NCI-H2196 treated with DMSO at 0.1 percent for 48 hours (cell line): Measurements from ENCODE around the gene MYL2.
A peak's percentile ranks its signal among the peaks of the same experiment; 100 is the strongest.
"Not testable (repeated sequence)": the region's sequence is repeated elsewhere in the genome, so short reads cannot be mapped to it uniquely, and the experiment has no call there.

Experiments used
- DNase-seq: peaks from one replicate; lab custom pipeline; 2025; ENCODE audit not compliant: unreplicated experiment; lab: John Stamatoyannopoulos, UW

Gene MYL2, protein sequence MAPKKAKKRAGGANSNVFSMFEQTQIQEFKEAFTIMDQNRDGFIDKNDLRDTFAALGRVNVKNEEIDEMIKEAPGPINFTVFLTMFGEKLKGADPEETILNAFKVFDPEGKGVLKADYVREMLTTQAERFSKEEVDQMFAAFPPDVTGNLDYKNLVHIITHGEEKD

DNA sequence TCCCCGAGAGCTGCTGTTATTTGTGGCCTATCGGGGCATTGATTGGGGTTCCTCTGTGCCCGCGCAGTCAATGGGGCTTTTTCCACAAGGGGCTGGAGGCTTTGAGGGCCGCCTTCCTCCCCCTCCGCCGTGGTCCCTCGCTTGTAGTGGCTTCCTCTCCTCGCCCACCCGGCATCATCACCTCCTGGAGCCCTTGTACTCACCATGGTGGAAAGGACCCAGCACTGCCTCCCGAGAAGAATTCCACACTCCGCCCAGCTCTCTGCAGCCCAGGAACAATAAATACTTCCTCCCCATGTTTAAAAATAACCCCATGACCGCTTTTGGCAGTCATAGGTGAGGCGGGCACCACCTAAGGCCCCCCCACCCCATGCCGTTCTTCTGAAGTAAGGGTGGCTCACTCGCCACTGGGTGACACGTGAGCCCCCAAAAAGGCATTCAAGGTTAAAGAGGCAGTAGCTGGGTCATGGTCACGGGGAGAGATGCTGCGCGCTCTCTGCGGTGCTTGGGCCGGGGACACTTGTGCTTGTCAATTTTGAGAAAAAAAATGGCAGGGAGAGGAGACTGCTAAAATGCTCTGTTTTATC is at the start of gene MYL2:
Gene MYL2, minus strand, starts transcription at position 256 of the 587 bp plus-strand sequence. Its CDS starts 50 bp downstream, at position 206.
- DNase-seq, result no peak

DNA sequence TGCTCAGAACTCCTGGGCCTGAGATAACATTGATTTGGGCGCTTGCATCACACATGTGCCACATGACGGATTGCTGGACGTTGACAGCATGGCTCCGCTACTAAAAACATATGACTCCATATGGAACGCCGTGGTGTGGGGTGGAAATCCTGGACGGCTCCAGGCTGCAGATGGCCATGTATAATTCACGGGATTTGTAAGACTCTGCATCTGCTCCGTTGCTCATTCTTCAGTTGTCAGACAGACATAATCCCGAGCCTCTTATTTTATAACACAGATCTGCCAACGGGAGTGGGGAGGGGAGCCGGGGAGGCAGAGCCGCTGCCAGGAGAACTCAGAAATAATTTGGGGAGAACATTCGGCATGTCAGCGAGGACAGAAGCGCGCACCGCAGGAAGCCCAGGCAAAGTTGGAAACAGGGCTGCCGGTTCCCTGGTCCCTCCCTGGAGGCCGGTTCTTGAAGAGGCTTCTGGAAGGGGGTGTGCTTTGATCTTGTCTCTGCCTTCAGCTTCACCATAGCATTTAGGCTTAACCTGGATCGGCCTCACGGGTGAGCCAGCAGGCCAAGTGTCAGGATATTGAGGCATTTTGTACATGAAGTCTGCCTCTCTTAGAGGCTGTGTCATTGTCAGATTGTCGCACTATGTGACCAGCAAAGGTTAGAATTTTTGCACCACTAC is 45.8 kb upstream of the MYL2 start:
- DNase-seq, result no peak

DNA sequence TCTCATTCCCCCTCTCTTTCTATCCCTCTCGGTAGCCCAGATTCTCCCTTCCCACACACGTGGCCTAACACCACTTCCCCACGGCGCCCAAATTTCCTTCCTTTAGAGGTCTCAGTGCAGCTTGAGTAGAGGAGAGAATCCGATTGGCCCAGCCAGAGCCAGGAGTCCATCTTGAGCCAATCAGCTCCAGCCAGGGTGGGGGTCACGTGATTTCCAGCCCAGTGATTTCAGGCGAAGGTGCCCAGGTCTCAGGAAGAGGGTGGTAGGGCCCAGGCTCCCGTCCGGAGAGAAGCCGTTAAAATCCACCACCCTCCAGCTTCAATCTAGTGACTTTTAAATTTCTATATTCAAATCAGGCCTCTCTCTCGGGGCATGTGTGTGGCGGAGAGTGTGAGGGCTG is 45.2 kb upstream of the MYL2 start:
- DNase-seq, result no peak

DNA sequence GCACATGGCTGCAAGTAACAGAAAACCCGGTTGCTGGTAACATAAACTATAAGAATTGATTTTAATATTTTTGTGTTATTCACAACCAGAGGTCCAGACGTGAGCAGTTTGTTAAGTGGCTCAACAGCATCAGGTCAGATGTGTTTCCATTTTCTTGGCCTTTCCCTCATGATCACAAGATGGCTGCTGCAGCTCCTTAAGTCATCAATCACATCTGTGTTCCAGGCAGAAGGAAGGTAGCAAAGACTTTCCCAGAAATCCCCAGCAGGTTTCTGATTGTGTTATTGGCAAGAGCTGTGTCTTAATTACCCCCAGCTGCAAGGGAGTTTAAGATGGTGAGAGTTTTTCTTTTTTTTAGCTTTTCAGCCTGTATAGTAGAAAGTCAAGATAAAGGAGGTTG is 40.4 kb upstream of the MYL2 start:
- DNase-seq, result no peak

DNA sequence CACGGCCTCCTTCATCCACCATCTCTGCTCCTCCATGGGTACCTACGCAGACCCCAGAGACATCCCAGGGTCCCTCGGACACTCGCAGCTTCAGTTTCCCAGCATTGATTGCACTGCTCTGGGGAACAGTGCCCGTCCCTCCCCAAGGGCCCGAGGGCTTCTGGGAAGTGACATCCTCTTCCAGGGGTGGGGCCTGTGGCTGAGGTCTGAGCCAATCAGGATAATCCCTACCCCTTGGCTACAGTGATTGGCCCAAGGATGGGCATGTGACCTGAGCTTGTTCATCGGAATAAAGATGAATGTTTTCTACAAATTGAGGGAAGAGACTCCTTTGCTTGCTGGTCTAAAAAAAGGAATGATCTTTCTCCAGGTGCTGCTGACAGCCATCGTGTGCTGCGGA is 37.3 kb upstream of the MYL2 start:
- no peak for DNase-seq

DNA sequence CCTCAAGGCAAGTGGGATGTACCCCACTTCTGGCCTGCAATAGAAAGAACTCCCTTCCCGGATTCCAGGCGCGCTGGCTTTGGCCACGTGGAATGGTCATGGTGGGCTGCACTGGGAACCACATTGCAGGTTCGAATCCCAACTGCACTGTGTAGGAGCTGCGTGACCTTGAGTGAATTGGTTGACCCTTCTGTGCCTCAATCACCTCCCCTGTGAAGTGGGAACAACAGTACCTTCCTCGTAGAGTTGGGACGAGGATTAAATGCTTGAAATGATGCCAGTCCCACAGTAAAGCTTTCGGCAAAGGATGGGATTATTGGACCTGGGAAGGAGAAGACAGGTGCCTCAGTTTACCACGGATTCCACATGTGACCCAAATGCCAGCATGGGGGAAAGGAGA is 36.8 kb upstream of the MYL2 start:
- no peak for DNase-seq

DNA sequence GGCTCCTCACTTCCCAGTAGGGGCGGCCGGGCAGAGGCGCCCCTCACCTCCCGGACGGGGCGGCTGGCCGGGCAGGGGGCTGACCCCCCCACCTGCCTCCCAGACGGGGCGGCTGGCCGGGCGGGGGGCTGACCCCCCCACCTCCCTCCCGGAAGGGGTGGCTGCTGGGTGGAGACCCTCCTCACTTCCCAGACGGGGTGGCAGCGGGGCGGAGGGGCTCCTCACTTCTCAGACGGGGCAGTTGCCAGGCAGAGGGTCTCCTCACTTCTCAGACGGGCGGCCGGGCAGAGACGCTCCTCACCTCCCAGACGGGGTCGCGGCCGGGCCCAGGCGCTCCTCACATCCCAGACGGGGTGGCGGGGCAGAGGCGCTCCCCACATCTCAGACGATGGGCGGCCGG is 30.5 kb upstream of the MYL2 start:
- not testable (repeated sequence) for DNase-seq

DNA sequence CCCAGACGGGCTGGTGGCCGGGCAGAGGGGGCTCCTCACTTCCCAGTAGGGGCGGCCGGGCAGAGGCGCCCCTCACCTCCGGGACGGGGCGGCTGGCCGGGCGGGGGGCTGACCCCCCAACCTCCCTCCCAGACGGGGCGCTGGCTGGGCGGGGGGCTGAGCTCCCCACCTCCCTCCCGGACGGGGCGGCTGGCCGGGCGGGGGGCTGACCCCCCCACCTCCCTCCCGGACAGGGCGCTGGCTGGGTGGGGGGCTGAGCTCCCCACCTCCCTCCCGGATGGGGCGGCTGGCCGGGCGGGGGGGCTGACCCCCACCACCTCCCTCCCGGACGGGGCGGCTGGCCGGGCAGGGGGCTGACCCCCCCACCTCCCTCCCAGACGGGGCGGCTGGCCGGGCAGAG is 30.1 kb upstream of the MYL2 start:
- DNase-seq, result not testable (repeated sequence)

DNA sequence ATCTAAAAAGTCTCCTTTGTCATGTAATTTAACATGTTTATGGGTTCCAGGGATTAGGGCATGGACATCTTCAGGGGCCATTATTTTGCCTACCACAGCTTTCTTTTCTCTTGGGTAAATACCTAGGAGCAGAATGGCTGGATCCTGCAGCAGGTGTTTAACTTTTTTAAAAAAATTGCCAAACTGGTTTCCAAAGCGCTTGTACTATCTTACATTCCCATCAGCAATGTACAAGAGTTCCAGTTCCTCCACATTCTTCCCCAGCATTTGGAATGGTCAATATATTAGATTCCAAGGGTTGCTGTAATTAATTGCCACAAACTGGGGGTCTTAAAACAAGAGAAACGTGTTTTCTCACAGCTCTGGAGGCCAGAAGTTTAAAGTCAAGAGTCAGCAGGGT is 27.7 kb upstream of the MYL2 start:
- no peak for DNase-seq

DNA sequence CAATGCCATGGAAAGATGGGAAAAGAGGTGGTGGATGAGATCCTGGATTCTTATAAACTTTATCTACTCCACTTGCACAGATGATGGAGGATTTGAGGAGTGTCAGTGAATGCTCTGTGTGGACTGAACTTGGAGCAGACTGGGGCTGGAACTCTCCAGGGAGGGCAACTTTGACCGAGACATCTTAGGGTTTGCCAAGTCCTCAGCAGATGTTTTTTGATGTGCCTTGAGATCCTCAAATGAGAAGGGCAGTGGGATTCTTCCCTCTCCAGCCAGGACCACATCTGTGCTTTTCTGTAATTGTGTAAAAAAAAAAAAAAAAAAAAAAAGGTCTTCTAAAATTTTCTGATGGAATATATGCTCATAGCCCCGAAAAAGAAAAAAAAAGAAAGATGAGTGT is 23.0 kb upstream of the MYL2 start:
- DNase-seq, result no peak

DNA sequence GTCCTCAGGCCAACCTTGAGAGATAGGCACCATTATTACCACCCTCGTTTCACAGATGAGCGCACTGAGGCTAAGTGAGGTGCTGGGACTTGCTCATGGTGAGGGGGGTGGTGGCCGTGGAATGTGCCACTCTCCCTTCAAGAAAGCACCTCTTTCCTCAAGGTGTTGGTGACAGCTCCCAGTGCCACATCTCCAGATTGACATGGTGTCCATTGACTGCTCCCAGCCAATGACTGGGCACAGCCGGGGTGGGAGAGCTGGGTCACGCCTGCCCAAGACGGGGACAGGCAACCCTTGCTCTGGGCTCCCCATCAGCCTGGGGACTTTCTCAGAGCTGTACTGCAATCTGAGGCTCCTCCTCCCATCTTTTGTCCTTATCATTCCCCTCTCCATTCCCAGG is 21.0 kb upstream of the MYL2 start:
- no peak for DNase-seq

DNA sequence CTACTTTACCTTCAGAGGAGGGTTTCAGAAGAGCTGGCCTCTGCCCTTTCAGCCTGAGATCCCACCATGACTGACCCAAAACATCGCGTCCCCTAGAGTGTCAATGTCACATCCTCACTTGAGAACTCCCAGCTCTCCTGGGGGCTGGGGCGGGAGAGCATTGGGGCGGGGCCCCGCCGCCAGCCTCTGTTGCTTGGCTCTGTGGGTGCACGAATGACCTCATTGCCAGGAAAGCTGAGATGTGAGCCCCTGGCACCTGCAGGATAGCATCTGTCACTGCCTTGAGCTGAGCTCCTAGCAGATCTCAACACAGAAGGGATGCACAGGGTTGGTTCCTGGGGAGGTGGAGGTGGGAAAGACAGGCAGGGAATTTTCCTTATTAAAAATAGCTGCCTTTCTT is 20.6 kb upstream of the MYL2 start:
- no peak for DNase-seq

DNA sequence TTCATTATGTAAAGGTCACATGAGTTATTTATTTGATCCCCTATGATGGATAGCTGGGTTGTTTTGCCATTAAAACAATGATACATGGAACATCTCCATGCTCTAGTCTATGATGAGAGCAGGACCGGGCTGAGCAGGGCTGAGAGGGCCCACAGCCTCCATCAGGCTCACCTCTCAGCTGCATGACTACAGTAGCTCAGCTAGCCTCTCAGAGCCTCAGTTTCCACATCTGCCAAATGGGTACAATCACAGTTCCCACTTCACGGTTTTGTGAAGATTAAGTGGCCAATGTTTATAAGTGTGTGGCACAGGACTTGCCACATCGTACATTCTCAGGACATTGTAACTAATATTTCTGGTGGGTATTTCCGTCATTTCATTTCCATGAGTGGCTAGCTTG is 19.9 kb upstream of the MYL2 start:
- DNase-seq, result no peak

DNA sequence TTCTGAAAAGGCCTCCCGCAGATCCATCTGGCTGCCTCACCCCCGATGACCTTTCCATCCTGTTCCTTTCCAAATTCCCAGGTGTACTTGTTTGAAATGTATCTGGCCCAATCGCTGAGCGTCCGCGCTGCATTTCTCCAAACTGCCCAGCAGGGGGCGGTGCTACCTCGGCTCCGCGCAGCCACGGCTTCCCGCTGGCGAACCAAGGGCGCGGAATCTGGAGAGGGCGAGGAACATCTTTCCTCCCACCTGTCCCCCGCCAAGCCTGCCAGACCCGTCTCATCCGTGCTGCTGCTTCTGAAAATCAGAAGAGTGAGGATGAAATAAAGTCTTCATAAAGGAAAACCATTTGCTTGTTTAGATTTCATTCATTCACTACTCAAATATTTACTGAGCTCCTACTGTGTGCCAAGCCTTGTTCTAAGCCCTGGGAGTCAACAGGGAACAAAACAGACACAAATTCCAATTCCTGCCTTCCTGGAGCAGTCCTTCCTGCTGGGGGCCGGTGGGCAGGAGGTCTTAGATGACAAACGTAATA is 16.8 kb upstream of the MYL2 start:
- peak; percentile 23 for DNase-seq

DNA sequence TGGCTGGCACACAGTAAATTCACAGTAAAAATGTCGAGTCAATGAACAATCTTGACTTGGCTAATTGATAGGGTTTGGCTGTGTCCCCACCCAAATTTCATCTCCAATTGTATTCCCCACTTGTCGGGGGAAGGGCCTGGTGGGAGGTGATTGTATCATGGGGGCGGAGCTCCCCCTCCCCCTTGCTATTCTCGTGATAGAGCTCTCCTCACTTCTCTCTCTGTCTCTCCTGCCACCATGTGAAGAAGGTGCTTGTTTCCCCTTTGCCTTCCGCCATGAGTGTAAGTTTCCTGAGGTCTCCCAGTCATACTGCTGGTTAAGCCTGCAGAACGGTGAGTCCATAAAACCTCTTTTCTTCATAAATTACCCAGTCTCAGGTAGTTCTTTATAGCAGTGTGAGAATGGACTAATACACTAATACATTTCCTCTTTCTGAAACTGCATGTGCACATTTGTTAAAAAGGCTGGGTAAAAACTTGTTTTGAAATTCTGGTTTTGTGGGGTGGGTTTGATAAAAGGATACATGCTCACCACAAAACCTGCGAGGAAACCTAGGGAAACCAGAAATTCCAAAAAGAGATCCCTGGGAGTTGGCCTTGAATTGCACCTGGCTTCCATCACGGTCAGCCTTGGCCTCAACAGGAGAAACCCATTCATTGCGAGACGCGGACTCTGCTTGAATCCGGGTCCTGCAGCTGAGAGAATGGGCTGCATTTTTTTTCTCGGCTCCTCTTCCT is 16.2 kb upstream of the MYL2 start:
- DNase-seq, result no peak

DNA sequence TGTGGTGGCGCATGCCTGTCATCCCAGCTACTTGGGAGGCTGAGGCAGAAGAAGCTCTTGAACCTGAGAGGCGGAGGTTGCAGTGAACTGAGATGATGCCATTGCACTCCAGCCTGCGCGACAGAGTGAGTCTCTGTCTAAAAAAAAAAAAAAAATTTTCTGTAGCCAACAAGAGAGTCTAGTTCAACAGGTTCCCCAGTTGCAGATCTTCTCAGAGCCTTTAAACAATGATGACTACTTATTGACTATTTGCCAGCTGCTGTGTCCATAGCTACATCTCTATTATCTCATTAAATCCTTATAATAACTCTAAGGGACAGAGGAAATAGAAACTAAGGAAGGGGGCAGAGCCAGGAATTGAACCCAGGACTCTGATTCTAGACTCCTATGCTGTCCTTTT is 15.2 kb upstream of the MYL2 start:
- no peak for DNase-seq

DNA sequence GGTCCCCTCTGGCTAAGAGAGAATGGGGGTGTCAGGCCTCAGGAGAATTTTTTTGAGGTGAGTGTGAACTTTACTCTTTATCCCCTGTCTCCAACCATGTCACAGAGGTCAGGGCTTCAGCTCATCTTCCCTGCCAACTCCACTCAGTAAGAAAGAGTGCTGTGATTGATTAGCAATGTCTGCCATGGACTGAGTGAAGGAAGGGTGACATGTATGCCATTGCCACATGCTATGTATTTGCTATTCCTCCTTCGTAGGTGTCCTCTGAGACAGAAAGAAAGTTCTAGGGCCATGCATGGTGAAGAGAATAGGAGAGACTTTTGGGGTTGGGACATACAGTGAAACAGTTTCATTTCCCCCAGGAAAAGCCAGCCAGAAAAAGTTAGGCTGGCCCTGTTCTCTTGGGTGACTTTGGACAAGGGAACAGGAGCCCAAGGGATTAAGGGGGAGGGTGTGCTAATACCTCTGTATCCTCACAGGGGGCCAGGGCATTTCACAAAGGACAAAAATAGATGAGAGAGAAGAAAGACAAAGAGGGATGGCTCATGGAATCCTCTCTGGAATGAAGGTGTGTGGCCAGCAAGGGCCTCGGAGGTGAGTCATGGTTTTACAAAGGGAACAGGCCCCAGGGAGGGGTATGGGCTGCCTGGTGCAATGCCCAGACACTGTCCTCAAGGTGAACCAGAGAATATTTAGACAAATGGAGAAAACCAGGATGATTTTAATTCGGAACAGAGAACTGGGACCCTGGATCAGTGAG is 13.9 kb upstream of the MYL2 start:
- no peak for DNase-seq

DNA sequence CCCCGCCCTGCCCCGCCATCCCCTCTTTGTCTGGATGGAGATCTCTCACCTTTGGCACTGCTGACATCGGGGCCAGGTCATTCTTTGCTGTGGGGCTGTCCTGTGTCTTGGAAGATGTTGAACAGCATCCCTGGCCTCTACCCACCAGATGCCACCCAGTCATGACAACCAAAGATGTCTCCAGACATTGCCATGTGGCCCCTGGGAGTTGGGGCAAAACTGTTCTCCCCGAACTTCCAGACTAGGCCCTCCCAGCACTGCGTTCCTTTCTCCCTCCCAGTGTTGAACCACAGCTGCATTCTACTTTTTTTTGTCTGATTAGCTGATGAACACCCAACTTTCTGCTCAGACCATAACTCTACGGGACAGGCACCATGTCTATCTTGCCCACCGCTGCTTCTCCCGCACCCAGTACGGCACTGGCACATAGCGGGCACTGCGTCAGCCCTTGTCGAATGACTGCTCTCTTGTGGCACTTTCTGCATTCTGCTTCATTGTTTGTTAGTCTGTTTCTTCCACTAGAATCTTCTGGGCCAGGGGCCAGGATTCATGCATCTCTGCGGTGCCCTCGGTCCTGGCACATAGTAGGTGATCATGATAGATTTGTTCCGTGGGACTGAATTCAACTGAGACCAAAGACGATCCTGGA is 13.1 kb upstream of the MYL2 start:
- DNase-seq, result no peak

DNA sequence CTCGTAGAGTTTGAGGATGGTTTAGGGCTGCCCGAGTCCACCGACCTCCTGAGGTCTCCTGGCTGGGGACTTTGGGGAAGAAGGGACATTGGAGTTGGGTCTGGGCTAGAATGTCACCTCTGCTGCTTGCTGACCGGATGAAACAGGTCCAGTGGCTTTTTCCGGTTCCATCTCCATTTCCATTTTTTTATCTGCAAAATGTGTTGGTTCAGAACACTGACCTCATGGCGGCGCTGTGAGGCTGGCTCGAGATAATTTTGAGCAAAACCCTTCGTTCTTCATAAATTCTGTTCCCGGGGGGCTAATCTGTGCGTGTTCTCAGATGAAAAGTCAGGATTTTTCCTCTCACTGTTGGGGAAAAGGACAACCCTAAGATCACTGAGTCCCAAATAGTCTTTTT is 11.7 kb upstream of the MYL2 start:
- no peak for DNase-seq

DNA sequence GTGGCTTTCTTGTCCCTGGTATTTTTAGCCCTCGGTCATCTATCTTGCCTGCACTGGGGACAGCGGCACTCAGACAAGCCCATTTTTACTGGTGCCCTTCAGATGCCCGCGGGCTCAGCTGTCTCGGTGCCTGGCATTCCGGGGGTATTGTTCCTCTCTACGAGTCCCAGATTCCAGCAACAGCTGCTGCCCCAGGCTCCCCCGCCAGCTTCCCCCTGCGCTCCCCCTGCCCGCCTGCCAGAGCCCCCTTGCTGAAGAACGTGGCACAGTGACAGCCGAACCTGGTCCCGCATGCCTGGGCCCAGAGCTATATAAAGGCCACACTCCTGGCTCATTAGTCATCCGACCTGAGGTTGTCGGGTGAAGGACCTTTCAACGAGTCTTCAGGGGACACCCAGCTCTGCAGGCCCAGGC is 10.9 kb upstream of the MYL2 start:
- no peak for DNase-seq
